NCI-H774 (cell line): ENCODE data around the gene IMMP2L.

Experiments
- DNase-seq: peaks from one replicate; lab custom pipeline; 2025; lab: John Stamatoyannopoulos, UW

Gene IMMP2L

GRCh38 chr7:111393011-111393754, 169.1 kb downstream of the IMMP2L start:
- no peak for DNase-seq

GRCh38 chr7:111392294-111392693, 170.0 kb downstream of the IMMP2L start:
- no peak for DNase-seq

GRCh38 chr7:111390000-111390399, 172.3 kb downstream of the IMMP2L start:
- no peak for DNase-seq

- DNase-seq, result no peak
Observed at GRCh38 chr7:111388912-111389311, 173.4 kb downstream of the IMMP2L start.

GRCh38 chr7:111388016-111388415, 174.3 kb downstream of the IMMP2L start:
- DNase-seq, result no peak

- no peak for DNase-seq
Observed at GRCh38 chr7:111384065-111384891, 178.0 kb downstream of the IMMP2L start.

- DNase-seq, result no peak
Observed at GRCh38 chr7:111383133-111383532, 179.2 kb downstream of the IMMP2L start.

GRCh38 chr7:111381590-111381989, 180.7 kb downstream of the IMMP2L start:
- DNase-seq, result no peak

GRCh38 chr7:111380945-111381344, 181.3 kb downstream of the IMMP2L start:
- no peak for DNase-seq

GRCh38 chr7:111374027-111374426, 188.3 kb downstream of the IMMP2L start:
- no peak for DNase-seq

- DNase-seq, result no peak
Observed at GRCh38 chr7:111371437-111371836, 190.9 kb downstream of the IMMP2L start.

- no peak for DNase-seq
Observed at GRCh38 chr7:111370002-111370401, 192.3 kb downstream of the IMMP2L start.

GRCh38 chr7:111368381-111369065, 193.8 kb downstream of the IMMP2L start:
- no peak for DNase-seq

GRCh38 chr7:111364413-111364812, 197.9 kb downstream of the IMMP2L start:
- no peak for DNase-seq

GRCh38 chr7:111363099-111363498, 199.2 kb downstream of the IMMP2L start:
- DNase-seq, result no peak

- no peak for DNase-seq
Observed at GRCh38 chr7:111362506-111363054, 199.7 kb downstream of the IMMP2L start.

- DNase-seq, result no peak
Observed at GRCh38 chr7:111358915-111359314, 203.4 kb downstream of the IMMP2L start.

- no peak for DNase-seq
Observed at GRCh38 chr7:111357691-111358090, 204.6 kb downstream of the IMMP2L start.

GRCh38 chr7:111356941-111357340, 205.4 kb downstream of the IMMP2L start:
- DNase-seq, result no peak

- no peak for DNase-seq
Observed at GRCh38 chr7:111352319-111352718, 210.0 kb downstream of the IMMP2L start.

GRCh38 chr7:111346219-111346618, 216.1 kb downstream of the IMMP2L start:
- no peak for DNase-seq

GRCh38 chr7:111343017-111343416, 219.3 kb downstream of the IMMP2L start:
- no peak for DNase-seq
